Lower leg skin (tissue), 3 donors: ENCODE data around the gene SF3A2.

Experiments used
- POLR2A ChIP-seq, 2 donors: fragments of 450-650 bp; IDR thresholded peaks; one replicate each; pipeline ENCODE4 v1.6.1; 2016 to 2017; ENCODE audit warnings: antibody characterized with exemption in 2 of 2, mild to moderate bottlenecking in 1 of 2, moderate library complexity in 1 of 2
- TF ChIP-seq, protein P1 (sequence below), 3 donors: fragments of 450-650 bp; IDR thresholded peaks; one replicate each; pipeline ENCODE4 v1.5.1; 2016; ENCODE audit warnings: antibody characterized with exemption in 3 of 3, mild to moderate bottlenecking in 3 of 3, moderate library complexity in 2 of 3

DNA sequence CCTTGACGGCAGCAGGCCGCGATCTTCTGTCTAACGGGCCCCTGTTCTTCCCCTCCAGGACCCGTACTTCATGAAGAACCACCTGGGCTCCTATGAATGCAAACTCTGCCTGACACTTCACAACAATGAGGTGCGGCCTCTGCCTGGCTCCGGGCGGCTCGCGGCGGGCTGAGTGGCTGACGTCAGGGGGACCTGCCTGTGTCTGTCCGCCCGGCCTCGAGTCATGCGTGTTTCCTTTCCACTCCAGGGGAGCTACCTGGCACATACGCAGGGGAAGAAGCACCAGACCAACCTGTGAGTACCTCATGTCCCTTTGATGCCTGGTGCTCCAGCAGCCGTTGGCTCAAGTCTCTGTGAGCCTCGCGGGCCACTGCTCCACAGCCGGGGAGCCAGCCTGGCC is 7.9 kb downstream of the SF3A2 start:
- TF ChIP-seq, protein P1, sequence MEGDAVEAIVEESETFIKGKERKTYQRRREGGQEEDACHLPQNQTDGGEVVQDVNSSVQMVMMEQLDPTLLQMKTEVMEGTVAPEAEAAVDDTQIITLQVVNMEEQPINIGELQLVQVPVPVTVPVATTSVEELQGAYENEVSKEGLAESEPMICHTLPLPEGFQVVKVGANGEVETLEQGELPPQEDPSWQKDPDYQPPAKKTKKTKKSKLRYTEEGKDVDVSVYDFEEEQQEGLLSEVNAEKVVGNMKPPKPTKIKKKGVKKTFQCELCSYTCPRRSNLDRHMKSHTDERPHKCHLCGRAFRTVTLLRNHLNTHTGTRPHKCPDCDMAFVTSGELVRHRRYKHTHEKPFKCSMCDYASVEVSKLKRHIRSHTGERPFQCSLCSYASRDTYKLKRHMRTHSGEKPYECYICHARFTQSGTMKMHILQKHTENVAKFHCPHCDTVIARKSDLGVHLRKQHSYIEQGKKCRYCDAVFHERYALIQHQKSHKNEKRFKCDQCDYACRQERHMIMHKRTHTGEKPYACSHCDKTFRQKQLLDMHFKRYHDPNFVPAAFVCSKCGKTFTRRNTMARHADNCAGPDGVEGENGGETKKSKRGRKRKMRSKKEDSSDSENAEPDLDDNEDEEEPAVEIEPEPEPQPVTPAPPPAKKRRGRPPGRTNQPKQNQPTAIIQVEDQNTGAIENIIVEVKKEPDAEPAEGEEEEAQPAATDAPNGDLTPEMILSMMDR (IDR thresholded peaks at IDR 0.05) = no peak
- TF ChIP-seq POLR2A (IDR thresholded peaks at IDR 0.05) = no peak
